T-helper 2 cell treated with Interferon-gamma antibody and Interleukin-4, amounts not matched to agents 100 ng/mL and 5 ng/mL, for 36 hours (primary cell): Measurements from ENCODE around the gene SIK1. TPM values are rescaled to one million over a fixed set of nuclear protein-coding genes. Genes with fewer than 3 reads are reported as not detected.

ENCODE experiments used
- intact Hi-C: fragments of 100-400 bp; cut with micrococcal nuclease; formaldehyde crosslinking; loops from one replicate; pipeline ENCODE4 v1.15.1; 2023
- total RNA-seq: library from RNA; stranded (reverse); gene quantifications from 2 replicates; pipeline ENCODE4 v1.2.3, GENCODE V29; 2022

SIK1 gene
- total RNA-seq, 1 donor from 2014 or later: 3.4 TPM

DNA sequence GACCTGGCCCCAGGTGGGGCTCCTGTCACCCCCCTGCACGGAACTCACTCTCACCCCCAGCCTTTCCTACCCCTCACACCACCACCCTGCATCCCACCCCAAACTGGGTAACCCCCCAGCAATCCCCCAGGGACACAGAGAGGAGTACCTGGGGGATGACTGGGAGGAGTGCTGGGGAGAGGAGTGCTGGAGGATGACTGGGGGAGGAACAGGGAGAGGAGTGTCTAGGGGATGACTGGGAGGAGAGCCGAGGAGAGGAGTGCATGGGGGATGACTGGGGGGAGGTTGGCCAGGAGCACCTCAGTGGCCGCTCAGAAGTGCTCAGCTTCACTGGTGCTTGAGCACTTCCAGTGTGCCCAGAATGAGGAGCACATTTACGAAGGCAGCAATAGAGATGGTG lies 59.1 kb downstream of the SIK1 start:
- intact Hi-C loops: no loop called here

- intact Hi-C loops: no loop called here
Measured at GRCh38 chr21:43367296-43367695, 59.6 kb downstream of the SIK1 start.

- intact Hi-C loops: no loop called here
Measured at GRCh38 chr21:43366656-43367055, 60.3 kb downstream of the SIK1 start.

DNA sequence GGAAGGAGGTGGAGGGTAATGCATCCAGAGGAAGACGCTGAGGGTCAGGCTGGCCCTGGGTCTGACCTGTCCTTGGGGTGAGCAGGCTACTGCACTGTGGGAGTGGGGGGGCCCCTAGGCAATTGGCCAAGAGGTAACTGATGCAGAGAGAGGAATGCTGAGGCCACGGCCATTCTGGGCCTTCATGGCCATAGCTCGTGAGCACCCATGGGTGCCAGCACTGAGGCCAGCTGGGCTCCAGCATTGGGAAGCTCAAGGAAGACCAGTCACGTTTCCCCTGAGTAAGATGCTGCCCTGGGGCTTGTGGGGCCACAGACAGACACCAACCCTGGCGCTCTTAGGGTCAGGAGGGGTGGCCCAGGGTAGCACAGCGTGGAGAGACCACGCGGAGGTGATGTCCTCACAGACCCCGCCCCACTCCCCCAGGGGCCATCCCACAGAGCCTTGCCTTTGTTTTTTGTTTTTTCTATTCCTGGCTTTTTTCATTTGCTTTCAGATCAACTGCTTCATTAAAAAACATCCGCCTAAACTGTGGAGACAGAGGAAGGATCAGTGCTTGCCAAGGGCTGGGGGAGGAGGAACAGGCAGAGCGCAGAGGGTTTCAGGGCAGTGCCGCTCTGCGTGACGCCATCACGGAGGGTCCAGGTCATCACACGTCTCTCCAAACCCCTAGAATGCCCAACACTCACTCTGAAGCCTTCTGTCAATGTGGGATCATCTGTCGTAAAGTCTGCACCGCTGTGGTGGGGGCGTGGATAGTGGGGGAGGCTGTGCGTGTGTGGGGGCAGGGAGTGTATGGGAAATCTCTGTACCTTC lies 61.1 kb downstream of the SIK1 start:
- intact Hi-C loops: no loop called here

GRCh38 chr21:43364851-43365424 lies 62.0 kb downstream of the SIK1 start:
- intact Hi-C loops: no loop called here

Other genes starting within 250 kb of the SIK1 start
- gene HSF2BP, start 232.4 kb upstream of the SIK1 start, total RNA-seq: 0.30 and 0.50 TPM in 2 replicates
- gene RRP1B, start 232.4 kb upstream of the SIK1 start, total RNA-seq: 52.6 and 55.0 TPM in 2 replicates